Fibroblast of lung (primary cell): ENCODE data around the gene CCDC47. TPM values are rescaled to one million over a fixed set of nuclear protein-coding genes. Genes with fewer than 3 reads are reported as not detected.

ENCODE experiments used
- DNase-seq, 2 donors: peaks; one replicate each; pipeline versions ENCODE4 v3.0.0 to v3.0.0-alpha.2; 2010; ENCODE audit warnings: low read depth in 2 of 2
- H2AFZ ChIP-seq: 2 replicates; pipeline ENCODE4 v1.5.1; 2012; ENCODE audit warnings: low read length, control low read depth, inconsistent platforms
- H3K27ac ChIP-seq: 2 replicates; pipeline ENCODE4 v1.5.1; 2011; ENCODE audit warnings: low read length, control low read depth; ENCODE audit not compliant: insufficient read depth
- H3K27me3 ChIP-seq: 2 replicates; pipeline ENCODE4 v1.5.1; 2011; ENCODE audit warnings: mild to moderate bottlenecking, low read length; ENCODE audit not compliant: control insufficient read depth, insufficient read depth
- H3K36me3 ChIP-seq: 2 replicates; pipeline ENCODE4 v1.5.1; 2011; ENCODE audit warnings: low read length; ENCODE audit not compliant: control insufficient read depth, insufficient read depth
- H3K4me1 ChIP-seq: 2 replicates; pipeline ENCODE4 v1.5.1; 2011; ENCODE audit warnings: low read length; ENCODE audit not compliant: control insufficient read depth, insufficient read depth; ENCODE audit errors: extremely low read depth
- H3K4me2 ChIP-seq: 2 replicates; pipeline ENCODE4 v1.5.1; 2011; ENCODE audit warnings: low read length, control low read depth; ENCODE audit not compliant: insufficient read depth; ENCODE audit errors: extremely low read depth
- H3K4me3 ChIP-seq, 4 experiments: fragments of 200-600 bp in 1 of 4; sonication (generic) in 1 of 4; replicated peaks in 1 of 4; 2 replicates each; pipeline ENCODE4 v1.5.1; 2011 to 2016; ENCODE audit warnings: low read length in 4 of 4, low read depth in 3 of 4, mild to moderate bottlenecking in 3 of 4, control low read depth in 2 of 4, inconsistent platforms in 1 of 4, mixed read lengths in 1 of 4; ENCODE audit not compliant: insufficient read depth in 1 of 4; ENCODE audit errors: control extremely low read depth in 1 of 4
- H3K79me2 ChIP-seq: 2 replicates; pipeline ENCODE4 v1.5.1; 2012; ENCODE audit warnings: mild to moderate bottlenecking, low read length, inconsistent platforms; ENCODE audit not compliant: control insufficient read depth, insufficient read depth
- H3K9ac ChIP-seq: 2 replicates; pipeline ENCODE4 v1.5.1; 2011; ENCODE audit warnings: mild to moderate bottlenecking, low read length, control low read depth; ENCODE audit not compliant: insufficient read depth
- H3K9me3 ChIP-seq: 2 replicates; pipeline ENCODE4 v1.5.1; 2012; ENCODE audit warnings: low read depth, low read length; ENCODE audit not compliant: control insufficient read depth, insufficient read depth
- H4K20me1 ChIP-seq: 2 replicates; pipeline ENCODE4 v1.5.1; 2011; ENCODE audit warnings: low read length; ENCODE audit not compliant: control insufficient read depth, insufficient read depth; ENCODE audit errors: extremely low read depth
- CTCF ChIP-seq, 2 donors: IDR thresholded peaks in 1 of 2; conservative IDR thresholded peaks in 1 of 2; 1 replicate in 1 of 2; 2 replicates in 1 of 2; pipeline ENCODE4 v1.5.1; 2011 to 2012; ENCODE audit warnings: low read length in 2 of 2, control low read depth in 1 of 2, inconsistent platforms in 1 of 2, low read depth in 1 of 2, mild to moderate bottlenecking in 1 of 2
- EZH2 ChIP-seq: IDR thresholded peaks from 2 replicates; pipeline ENCODE4 v1.5.1; 2012; ENCODE audit warnings: low read length, control low read depth, mild to moderate bottlenecking; ENCODE audit errors: missing control alignments
- polyA plus RNA-seq, 2 donors: library from polyadenylated mRNA; depleted of rRNA in 1 of 2; stranded (reverse) in 1 of 2; unstranded in 1 of 2; fragments of >200 nt; gene quantifications; 2 replicates each; pipeline ENCODE4 v1.2.1, GENCODE V29; 2011 to 2012; ENCODE audit warnings: missing spikeins in 1 of 2
- total RNA-seq: library from RNA; depleted of rRNA; stranded (reverse); fragments of >200 nt; gene quantifications from 2 replicates; pipeline ENCODE4 v1.2.1, GENCODE V29; 2014

CCDC47 gene
- total and polyA plus RNA-seq, 2 donors (not counting 1 experiment from before 2014, with no cell fraction given), result 65.6 to 83.2 TPM

DNA sequence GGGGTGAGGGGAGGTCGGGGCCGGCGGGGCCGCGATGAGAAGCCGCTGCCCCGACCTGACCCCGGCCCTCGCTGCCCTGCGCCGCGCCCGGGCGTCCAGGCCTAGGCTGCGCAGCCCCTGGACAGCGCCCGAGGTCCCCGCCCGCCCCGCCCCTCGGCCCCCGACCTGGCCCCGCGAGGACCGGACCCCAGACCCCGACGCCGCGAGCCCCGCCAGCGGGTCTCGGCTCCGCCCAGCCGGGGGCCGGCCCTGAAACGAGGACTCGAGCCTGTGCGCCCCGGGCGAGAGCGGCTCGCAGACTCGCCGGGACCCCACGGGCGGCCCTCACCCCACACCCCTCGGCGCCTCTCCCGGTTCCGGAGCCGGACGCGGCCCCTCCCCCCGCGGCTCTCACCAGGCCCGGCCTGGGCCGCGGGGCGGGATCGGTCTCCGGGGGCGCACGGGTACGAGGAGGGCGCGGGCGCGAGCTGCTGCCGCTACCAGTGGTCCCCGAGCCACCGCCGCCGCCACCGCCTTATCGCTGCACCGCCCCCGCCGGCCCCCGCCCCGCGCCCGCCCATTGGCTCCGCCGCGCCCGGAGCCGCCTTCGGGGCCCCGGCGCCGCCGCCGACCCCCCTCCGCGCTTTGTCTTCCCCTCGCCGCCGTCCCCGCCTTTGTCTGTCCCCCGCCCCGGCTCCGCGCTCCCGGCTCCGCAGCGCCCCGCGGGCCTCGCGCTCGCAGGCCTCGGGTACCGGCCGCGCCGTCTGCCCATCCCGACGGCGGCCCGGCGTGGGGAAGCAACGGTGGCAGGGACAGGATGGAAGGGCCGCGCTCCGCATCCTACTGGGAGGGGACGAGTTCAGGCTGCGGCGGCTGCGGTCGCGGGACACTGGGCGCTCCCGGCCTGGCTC, 73.5 kb downstream of the CCDC47 start, which contains the start of gene LIMD2:
TSS of gene LIMD2 (minus strand) at position 488 of the 890 bp plus-strand sequence. CDS start 827 bp downstream, outside the sequence.
- no peaks in the 10 kb centered on the region for H3K27me3 ChIP-seq
- H3K9ac ChIP-seq, result peak within 1 kb of the TSS; percentile 30
- no peaks in the 10 kb centered on the region for H3K9me3 ChIP-seq
- H3K27ac ChIP-seq, result no peak within 1 kb of the TSS
- H4K20me1 ChIP-seq, result no peaks in the 10 kb centered on the region
- no peak within 1 kb of the TSS for H2AFZ ChIP-seq
- H3K36me3 ChIP-seq, result peaks cover 4% of the 10 kb centered on the region
- H3K4me2 ChIP-seq, result peak within 1 kb of the TSS; percentile 44
- H3K79me2 ChIP-seq, result no peaks in the 10 kb centered on the region
- TF ChIP-seq EZH2 (no peak), CTCF (conservative IDR thresholded peaks at IDR 0.05 in 1 of 2, IDR thresholded peaks at IDR 0.05 in 1 of 2; ENCODE audit: low read depth in 1 of 2, low read length in 2 of 2) (no peak)
- peak; percentile 28 to 37 for DNase-seq
- peak within 1 kb of the TSS in 3 of 4 experiments; percentile 27 to 50 (median 31) for H3K4me3 ChIP-seq
- no peaks in the 10 kb centered on the region for H3K4me1 ChIP-seq

GRCh38 chr17:63698886-63699637, 74.3 kb downstream of the CCDC47 start:
- Histone ChIP-seq H3K4me3 (peak overlapping the region in 2 of 4 experiments; percentile 27 to 47), H3K9me3 (no peaks in the 10 kb centered on the region), H3K27me3 (no peaks in the 10 kb centered on the region), H3K4me2 (peak overlapping the region; percentile 13), H3K36me3 (peaks cover 3% of the 10 kb centered on the region), H3K4me1 (no peaks in the 10 kb centered on the region), H4K20me1 (no peaks in the 10 kb centered on the region), H2AFZ (no peak overlapping the region), H3K9ac (no peak overlapping the region), H3K79me2 (no peaks in the 10 kb centered on the region), H3K27ac (no peak overlapping the region)
- peak; percentile 27 to 47 for DNase-seq
- no peak for TF ChIP-seq EZH2
- no peak for TF ChIP-seq CTCF (conservative IDR thresholded peaks at IDR 0.05 in 1 of 2, IDR thresholded peaks at IDR 0.05 in 1 of 2; ENCODE audit: low read depth in 1 of 2, low read length in 2 of 2)

GRCh38 chr17:63698381-63698885, 75.0 kb downstream of the CCDC47 start:
- no peaks in the 10 kb centered on the region for H3K9me3 ChIP-seq
- no peak overlapping the region for H3K9ac ChIP-seq
- H3K36me3 ChIP-seq, result peaks cover 2% of the 10 kb centered on the region
- no peaks in the 10 kb centered on the region for H4K20me1 ChIP-seq
- H3K27me3 ChIP-seq, result no peaks in the 10 kb centered on the region
- no peak for DNase-seq
- H3K4me2 ChIP-seq, result no peak overlapping the region
- H3K79me2 ChIP-seq, result no peaks in the 10 kb centered on the region
- TF ChIP-seq CTCF (conservative IDR thresholded peaks at IDR 0.05 in 1 of 2, IDR thresholded peaks at IDR 0.05 in 1 of 2; ENCODE audit: low read depth in 1 of 2, low read length in 2 of 2) (no peak), EZH2 (no peak)
- H3K4me3 ChIP-seq, result no peak overlapping the region
- H3K27ac ChIP-seq, result no peak overlapping the region
- H2AFZ ChIP-seq, result no peak overlapping the region
- H3K4me1 ChIP-seq, result no peaks in the 10 kb centered on the region
